HCT116 (cell line): Measurements from ENCODE around the gene KCNK6. TPM values are rescaled to one million over a fixed set of nuclear protein-coding genes. Genes with fewer than 3 reads are reported as not detected.

Experiments
- ATAC-seq: fragments of 200-7000 bp; cut with Tn5 transposase; 2 replicates; pipeline ENCODE4 v1.9.1; 2020; ENCODE audit warnings: mild to moderate bottlenecking, moderate library complexity
- BruUV-seq: library from RNA; stranded (reverse); fragments of 400-500 nt; replicated peaks from 2 replicates; lab custom pipeline; 2021; lab: Mats Ljungman, UMichigan
- CTCF ChIA-PET: fragments of 300-600 bp; sonication (Branson Sonifier 250); formaldehyde crosslinking; loops from one replicate; lab custom pipeline; 2021; ENCODE audit warnings: antibody characterized with exemption; lab: Charles Lee
- POLR2A ChIA-PET: fragments of 300-600, 350-600 bp; sonication (Branson Sonifier 250); formaldehyde crosslinking; loops from one replicate; lab custom pipeline; 2021; ENCODE audit warnings: antibody characterized with exemption; lab: Charles Lee
- RAD21 ChIA-PET, 2 experiments: fragments of 300-600 bp; sonication (Branson Sonifier 250); formaldehyde crosslinking; loops; one replicate each; lab custom pipeline; 2023; ENCODE audit warnings: low total read pairs in 2 of 2; ENCODE audit not compliant: uncharacterized antibody in 2 of 2, unreplicated experiment in 2 of 2, low non-redundant PET in 1 of 2; lab: Charles Lee
- DNase-seq: peaks from one replicate; pipeline ENCODE4 v3.0.0-alpha.2; 2010; ENCODE audit warnings: low read depth, low spot score
- H2AFZ ChIP-seq: fragments of 200-600 bp; shearing (Covaris generic), sonication (generic); 2 replicates; pipeline ENCODE4 v1.6.1; 2017; ENCODE audit warnings: low read depth, mixed run types, mixed read lengths, antibody characterized with exemption, low read length; ENCODE audit not compliant: poor library complexity, severe bottlenecking
- H3K27ac ChIP-seq: 2 replicates; pipeline ENCODE4 v1.5.1; 2012; ENCODE audit warnings: low read depth, low read length
- H3K27me3 ChIP-seq: fragments of 200-600 bp; sonication (generic); 2 replicates; pipeline ENCODE4 v1.6.1; 2016; ENCODE audit warnings: mixed run types, low read length, mixed read lengths; ENCODE audit not compliant: insufficient read depth
- H3K36me3 ChIP-seq, 2 experiments: fragments of 200-500 bp in 1 of 2; fragments of 200-600 bp in 1 of 2; sonication (Bioruptor generic) in 1 of 2; sonication (generic) in 1 of 2; 2 replicates each; pipeline versions ENCODE4 v1.5.1 to v1.6.1; 2014 to 2016; ENCODE audit warnings: low read length in 2 of 2, inconsistent platforms in 1 of 2, mixed read lengths in 1 of 2, mixed run types in 1 of 2; ENCODE audit not compliant: insufficient read depth in 2 of 2, control insufficient read depth in 1 of 2
- H3K4me1 ChIP-seq, 2 experiments: fragments of 200-600 bp in 1 of 2; sonication (generic) in 1 of 2; 2 replicates each; pipeline versions ENCODE4 v1.5.1 to v1.6.1; 2012 to 2017; ENCODE audit warnings: low read length in 2 of 2, inconsistent platforms in 1 of 2, mild to moderate bottlenecking in 1 of 2, mixed read lengths in 1 of 2, mixed run types in 1 of 2, moderate library complexity in 1 of 2; ENCODE audit not compliant: insufficient read depth in 2 of 2, control insufficient read depth in 1 of 2
- H3K4me2 ChIP-seq: fragments of 200-600 bp; sonication (generic); 2 replicates; pipeline ENCODE4 v1.6.1; 2017; ENCODE audit warnings: mixed run types, low read length, mixed read lengths
- H3K4me3 ChIP-seq, 2 experiments: fragments of 200-600 bp in 1 of 2; sonication (generic) in 1 of 2; replicated peaks in 1 of 2; 2 replicates each; pipeline ENCODE4 v1.5.1; 2011 to 2016; ENCODE audit warnings: low read length in 2 of 2, control low read depth in 1 of 2, low read depth in 1 of 2, mild to moderate bottlenecking in 1 of 2, mixed read lengths in 1 of 2, mixed run types in 1 of 2
- H3K79me2 ChIP-seq: fragments of 200-600 bp; sonication (generic); 2 replicates; pipeline ENCODE4 v1.6.1; 2017; ENCODE audit warnings: mild to moderate bottlenecking, mixed run types, low read length, moderate library complexity, mixed read lengths; ENCODE audit not compliant: insufficient read depth
- H3K9ac ChIP-seq: fragments of 200-600 bp; sonication (generic); 2 replicates; pipeline ENCODE4 v1.6.1; 2016; ENCODE audit warnings: low read length, mixed read lengths
- H3K9me2 ChIP-seq: fragments of 200-600 bp; sonication (generic), shearing (Covaris generic); 2 replicates; pipeline ENCODE4 v1.6.1; 2017; ENCODE audit warnings: mixed run types, mild to moderate bottlenecking, moderate library complexity; ENCODE audit not compliant: insufficient read depth
- H3K9me3 ChIP-seq, 2 experiments: fragments of 200-500 bp in 1 of 2; fragments of 200-600 bp in 1 of 2; sonication (Bioruptor generic) in 1 of 2; sonication (generic) in 1 of 2; 2 replicates each; pipeline ENCODE4 v1.6.1; 2014 to 2017; ENCODE audit warnings: low read length in 2 of 2, mixed read lengths in 2 of 2, inconsistent platforms in 1 of 2, low read depth in 1 of 2, mild to moderate bottlenecking in 1 of 2, mixed run types in 1 of 2, moderate library complexity in 1 of 2; ENCODE audit not compliant: control insufficient read depth in 1 of 2, insufficient read depth in 1 of 2
- H4K20me1 ChIP-seq: fragments of 200-600 bp; sonication (generic), shearing (Covaris generic); 2 replicates; pipeline ENCODE4 v1.6.1; 2017; ENCODE audit warnings: mixed run types, mild to moderate bottlenecking, moderate library complexity; ENCODE audit not compliant: insufficient read depth
- CBX3 ChIP-seq: IDR thresholded peaks from 2 replicates; pipeline ENCODE4 v1.6.1; 2012; ENCODE audit warnings: low read depth
- CEBPB ChIP-seq: IDR thresholded peaks from 2 replicates; pipeline ENCODE4 v1.6.1; 2012; ENCODE audit warnings: low read depth
- EGR1 ChIP-seq: IDR thresholded peaks from 2 replicates; pipeline ENCODE4 v1.6.1; 2012; ENCODE audit warnings: low read depth
- ELF1 ChIP-seq: IDR thresholded peaks from 2 replicates; pipeline ENCODE4 v1.6.1; 2012; ENCODE audit warnings: low read depth, borderline replicate concordance
- EZH2 ChIP-seq: fragments of 200-600 bp; sonication (generic); IDR thresholded peaks from 2 replicates; pipeline ENCODE4 v1.6.1; 2017; ENCODE audit warnings: antibody characterized with exemption, mixed run types
- EZH2phosphoT487 ChIP-seq: fragments of 200-600 bp; IDR thresholded peaks from 2 replicates; pipeline ENCODE4 v1.6.1; 2018; ENCODE audit warnings: antibody characterized with exemption, borderline replicate concordance
- FOSL1 ChIP-seq: IDR thresholded peaks from 2 replicates; pipeline ENCODE4 v1.6.1; 2012; ENCODE audit warnings: low read depth
- JUND ChIP-seq: IDR thresholded peaks from 2 replicates; pipeline ENCODE4 v1.6.1; 2012
- POLR2A ChIP-seq: IDR thresholded peaks from 2 replicates; pipeline ENCODE4 v1.7.0; 2011; ENCODE audit warnings: borderline replicate concordance; ENCODE audit not compliant: insufficient read depth, insufficient read length; ENCODE audit errors: extremely low read depth
- SIN3A ChIP-seq: IDR thresholded peaks from 2 replicates; pipeline ENCODE4 v1.6.1; 2012; ENCODE audit warnings: low read depth
- SP1 ChIP-seq: IDR thresholded peaks from 2 replicates; pipeline ENCODE4 v1.6.1; 2012; ENCODE audit warnings: low read depth
- SRF ChIP-seq: IDR thresholded peaks from 2 replicates; pipeline ENCODE4 v1.6.1; 2012; ENCODE audit warnings: low read depth
- TCF7L2 ChIP-seq: IDR thresholded peaks from 2 replicates; pipeline ENCODE4 v1.7.0; 2011; ENCODE audit warnings: borderline replicate concordance, inconsistent platforms; ENCODE audit not compliant: insufficient read depth, insufficient read length; ENCODE audit errors: extremely low read depth
- YY1 ChIP-seq: IDR thresholded peaks from 2 replicates; pipeline ENCODE4 v1.6.1; 2011; ENCODE audit warnings: low read length, low read depth, moderate library complexity, mild to moderate bottlenecking; ENCODE audit not compliant: insufficient replicate concordance; ENCODE audit errors: extremely low read depth
- ZFX ChIP-seq: fragments of 450-650 bp; IDR thresholded peaks from 2 replicates; pipeline ENCODE4 v1.6.1; 2017
- ZNF274 ChIP-seq: fragments of 200-500 bp; sonication (Bioruptor generic); IDR thresholded peaks from 2 replicates; pipeline ENCODE4 v1.6.1; 2014; ENCODE audit warnings: mild to moderate bottlenecking, low read depth, low read length, inconsistent platforms
- intact Hi-C: fragments of 100-400 bp; cut with micrococcal nuclease; formaldehyde crosslinking; loops from 2 replicates; pipeline ENCODE4 v1.10.0; 2022
- total RNA-seq: library from RNA; stranded (reverse); gene quantifications from one replicate; pipeline ENCODE4 v1.2.1, GENCODE V29; 2021; ENCODE audit not compliant: unreplicated experiment
- TF ChIP-seq, protein P1 (sequence below): IDR thresholded peaks from 2 replicates; pipeline ENCODE4 v1.6.1; 2012; ENCODE audit warnings: low read depth
- TF ChIP-seq, protein P2 (sequence below): IDR thresholded peaks from 2 replicates; pipeline ENCODE4 v1.6.1; 2012
- TF ChIP-seq, protein P3 (sequence below): IDR thresholded peaks from 2 replicates; pipeline ENCODE4 v1.6.1; 2011; ENCODE audit warnings: mild to moderate bottlenecking, low read length, moderate library complexity; ENCODE audit not compliant: insufficient replicate concordance; ENCODE audit errors: extremely low read depth

The KCNK6 gene
- total RNA-seq, 1 experiment from 2014 or later: 11.0 TPM

DNA sequence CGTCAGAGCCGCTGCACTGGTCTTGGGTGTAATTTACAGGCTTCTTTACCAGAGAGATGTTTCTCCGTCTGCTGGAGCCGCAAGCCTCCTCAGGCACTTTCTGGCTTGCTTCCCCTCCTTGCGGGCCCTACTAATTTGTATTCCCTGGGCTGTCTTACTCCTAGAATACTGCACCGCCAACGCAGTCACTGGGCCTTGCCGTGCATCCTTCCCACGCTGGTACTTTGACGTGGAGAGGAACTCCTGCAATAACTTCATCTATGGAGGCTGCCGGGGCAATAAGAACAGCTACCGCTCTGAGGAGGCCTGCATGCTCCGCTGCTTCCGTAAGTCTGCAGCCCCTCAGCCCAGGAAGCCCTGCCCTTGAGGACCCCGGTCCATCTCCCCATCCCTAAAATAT lies 29.7 kb upstream of the KCNK6 start:
- ATAC-seq: no peak
- no peak overlapping the region for H3K27ac ChIP-seq
- no peaks in the 10 kb centered on the region for H3K9me2 ChIP-seq
- H3K27me3 ChIP-seq: no peaks in the 10 kb centered on the region
- H4K20me1 ChIP-seq: no peaks in the 10 kb centered on the region
- intact Hi-C loops: no loop called here
- no peak for DNase-seq
- no peak overlapping the region for H3K4me3 ChIP-seq
- no peak overlapping the region for H3K9ac ChIP-seq
- no peaks in the 10 kb centered on the region for H3K4me1 ChIP-seq
- RAD21 ChIA-PET: no interaction called here
- no peak overlapping the region for H2AFZ ChIP-seq
- H3K9me3 ChIP-seq: no peaks in the 10 kb centered on the region
- CTCF ChIA-PET: no interaction called here
- TF ChIP-seq, protein P1, sequence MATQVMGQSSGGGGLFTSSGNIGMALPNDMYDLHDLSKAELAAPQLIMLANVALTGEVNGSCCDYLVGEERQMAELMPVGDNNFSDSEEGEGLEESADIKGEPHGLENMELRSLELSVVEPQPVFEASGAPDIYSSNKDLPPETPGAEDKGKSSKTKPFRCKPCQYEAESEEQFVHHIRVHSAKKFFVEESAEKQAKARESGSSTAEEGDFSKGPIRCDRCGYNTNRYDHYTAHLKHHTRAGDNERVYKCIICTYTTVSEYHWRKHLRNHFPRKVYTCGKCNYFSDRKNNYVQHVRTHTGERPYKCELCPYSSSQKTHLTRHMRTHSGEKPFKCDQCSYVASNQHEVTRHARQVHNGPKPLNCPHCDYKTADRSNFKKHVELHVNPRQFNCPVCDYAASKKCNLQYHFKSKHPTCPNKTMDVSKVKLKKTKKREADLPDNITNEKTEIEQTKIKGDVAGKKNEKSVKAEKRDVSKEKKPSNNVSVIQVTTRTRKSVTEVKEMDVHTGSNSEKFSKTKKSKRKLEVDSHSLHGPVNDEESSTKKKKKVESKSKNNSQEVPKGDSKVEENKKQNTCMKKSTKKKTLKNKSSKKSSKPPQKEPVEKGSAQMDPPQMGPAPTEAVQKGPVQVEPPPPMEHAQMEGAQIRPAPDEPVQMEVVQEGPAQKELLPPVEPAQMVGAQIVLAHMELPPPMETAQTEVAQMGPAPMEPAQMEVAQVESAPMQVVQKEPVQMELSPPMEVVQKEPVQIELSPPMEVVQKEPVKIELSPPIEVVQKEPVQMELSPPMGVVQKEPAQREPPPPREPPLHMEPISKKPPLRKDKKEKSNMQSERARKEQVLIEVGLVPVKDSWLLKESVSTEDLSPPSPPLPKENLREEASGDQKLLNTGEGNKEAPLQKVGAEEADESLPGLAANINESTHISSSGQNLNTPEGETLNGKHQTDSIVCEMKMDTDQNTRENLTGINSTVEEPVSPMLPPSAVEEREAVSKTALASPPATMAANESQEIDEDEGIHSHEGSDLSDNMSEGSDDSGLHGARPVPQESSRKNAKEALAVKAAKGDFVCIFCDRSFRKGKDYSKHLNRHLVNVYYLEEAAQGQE: no peak
- TF ChIP-seq SRF (no peak), EGR1 (no peak), ELF1 (no peak), YY1 (no peak), FOSL1 (no peak), EZH2 (no peak), TCF7L2 (no peak), SP1 (no peak), ZFX (no peak), SIN3A (no peak), CBX3 (no peak), CEBPB (no peak), POLR2A (no peak), ZNF274 (no peak), JUND (no peak), EZH2phosphoT487 (no peak)
- TF ChIP-seq, protein P2, sequence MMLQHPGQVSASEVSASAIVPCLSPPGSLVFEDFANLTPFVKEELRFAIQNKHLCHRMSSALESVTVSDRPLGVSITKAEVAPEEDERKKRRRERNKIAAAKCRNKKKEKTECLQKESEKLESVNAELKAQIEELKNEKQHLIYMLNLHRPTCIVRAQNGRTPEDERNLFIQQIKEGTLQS: no peak
- TF ChIP-seq, protein P3, sequence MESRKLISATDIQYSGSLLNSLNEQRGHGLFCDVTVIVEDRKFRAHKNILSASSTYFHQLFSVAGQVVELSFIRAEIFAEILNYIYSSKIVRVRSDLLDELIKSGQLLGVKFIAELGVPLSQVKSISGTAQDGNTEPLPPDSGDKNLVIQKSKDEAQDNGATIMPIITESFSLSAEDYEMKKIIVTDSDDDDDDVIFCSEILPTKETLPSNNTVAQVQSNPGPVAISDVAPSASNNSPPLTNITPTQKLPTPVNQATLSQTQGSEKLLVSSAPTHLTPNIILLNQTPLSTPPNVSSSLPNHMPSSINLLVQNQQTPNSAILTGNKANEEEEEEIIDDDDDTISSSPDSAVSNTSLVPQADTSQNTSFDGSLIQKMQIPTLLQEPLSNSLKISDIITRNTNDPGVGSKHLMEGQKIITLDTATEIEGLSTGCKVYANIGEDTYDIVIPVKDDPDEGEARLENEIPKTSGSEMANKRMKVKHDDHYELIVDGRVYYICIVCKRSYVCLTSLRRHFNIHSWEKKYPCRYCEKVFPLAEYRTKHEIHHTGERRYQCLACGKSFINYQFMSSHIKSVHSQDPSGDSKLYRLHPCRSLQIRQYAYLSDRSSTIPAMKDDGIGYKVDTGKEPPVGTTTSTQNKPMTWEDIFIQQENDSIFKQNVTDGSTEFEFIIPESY: no peak
- peaks cover 18% of the 10 kb centered on the region for H3K79me2 ChIP-seq
- POLR2A ChIA-PET: interaction anchor here (0.7 to 0.9 kb wide), 2 partner anchors 14 to 26 kb away, joined by 3 read pairs; partner anchors contain the start of genes C19orf33 and SPINT2
- peaks cover 40 to 60% of the 10 kb centered on the region in 2 experiments for H3K36me3 ChIP-seq
- no peak overlapping the region for H3K4me2 ChIP-seq
- BruUV-seq: no TSS peak
